ENCODE measurements around the gene RPS27L.

The RPS27L gene

GRCh38 chr15:63157118-63157843 is at the start of gene RPS27L:
Gene RPS27L (minus strand): TSS chr15:63157477. CDS start chr15:63157405, 72 bp downstream.
- peak; percentile 95 for DNase-seq (ENCODE audit: low spot score)

GRCh38 chr15:63206079-63206478 is 48.8 kb upstream of the RPS27L start:
- no peak for DNase-seq (ENCODE audit: low spot score)

DNA sequence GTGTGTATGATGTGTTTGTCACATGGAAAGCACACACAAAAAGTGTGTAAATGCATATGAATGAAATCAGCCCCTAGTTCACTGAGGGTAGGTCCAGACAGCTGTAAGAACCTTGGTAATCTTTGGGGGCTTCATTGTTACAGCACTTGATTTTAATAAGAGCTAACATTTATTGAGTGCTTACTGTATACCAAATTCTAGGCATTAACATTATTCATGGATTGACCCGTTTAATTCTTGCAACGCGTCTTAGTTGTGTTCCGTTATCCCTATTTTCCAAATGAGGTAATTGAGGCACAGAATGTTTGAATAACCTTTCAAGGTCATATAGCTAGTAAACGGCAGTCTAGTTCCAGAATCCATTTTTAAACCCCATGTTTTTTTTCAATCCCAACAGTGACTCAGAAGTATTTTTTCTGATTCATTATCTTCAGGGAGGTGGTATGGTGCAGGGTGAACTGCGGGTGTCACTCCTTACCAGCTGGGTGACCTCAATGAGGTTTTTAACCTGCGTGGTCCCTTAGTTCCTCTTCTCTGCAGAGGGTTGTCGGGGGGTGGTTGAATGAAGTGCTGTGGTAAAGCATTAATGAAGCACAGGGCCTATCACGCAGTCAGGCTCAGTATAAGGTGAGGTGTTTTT is 46.3 kb upstream of the RPS27L start:
- no peak for DNase-seq (ENCODE audit: low spot score)

GRCh38 chr15:63202861-63203260 is 45.6 kb upstream of the RPS27L start:
- no peak for DNase-seq (ENCODE audit: low spot score)

GRCh38 chr15:63200464-63201249 is 43.4 kb upstream of the RPS27L start:
- DNase-seq (ENCODE audit: low spot score), result no peak

DNA sequence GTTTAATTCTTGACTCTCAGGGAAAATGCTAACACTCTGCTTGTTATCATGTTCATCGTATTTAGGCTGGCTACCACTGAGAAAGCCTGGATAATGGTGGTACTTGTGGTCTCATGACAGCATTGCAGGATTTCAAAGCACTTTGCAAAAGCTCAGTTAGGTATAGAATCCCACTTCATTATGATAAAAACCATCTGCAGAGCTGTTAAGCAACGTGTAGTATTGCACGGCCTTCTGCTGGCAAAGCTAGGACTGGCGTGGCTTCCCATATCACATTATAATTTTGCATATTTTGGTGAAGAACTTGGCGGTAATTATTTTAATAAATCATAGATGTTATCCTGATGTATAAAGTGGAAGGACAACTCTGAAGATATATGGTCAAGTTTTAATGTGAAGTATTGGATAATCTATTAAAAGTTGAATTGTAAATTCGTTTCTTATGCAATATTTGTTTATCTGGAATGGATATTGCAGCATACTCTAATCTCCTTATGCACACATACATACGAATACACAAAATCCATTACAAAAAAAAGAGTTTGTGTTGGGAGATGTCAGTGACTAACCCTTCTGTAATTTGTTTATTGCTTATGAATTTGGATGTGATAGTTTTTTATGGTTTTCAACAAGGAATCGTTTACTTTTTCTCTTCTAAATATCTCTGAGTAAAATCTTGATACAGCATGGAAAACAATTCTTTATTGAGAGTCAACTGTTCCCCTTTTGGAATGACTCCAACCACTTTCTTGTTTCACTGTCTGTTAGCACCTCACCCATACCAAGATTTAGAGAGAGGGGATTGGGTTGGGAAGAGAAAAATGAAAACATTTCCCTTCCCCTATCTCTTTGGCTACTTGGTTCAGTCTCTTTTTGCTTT is 41.3 kb upstream of the RPS27L start:
- DNase-seq (ENCODE audit: low spot score), result no peak

GRCh38 chr15:63197626-63198025 is 40.3 kb upstream of the RPS27L start:
- no peak for DNase-seq (ENCODE audit: low spot score)

DNA sequence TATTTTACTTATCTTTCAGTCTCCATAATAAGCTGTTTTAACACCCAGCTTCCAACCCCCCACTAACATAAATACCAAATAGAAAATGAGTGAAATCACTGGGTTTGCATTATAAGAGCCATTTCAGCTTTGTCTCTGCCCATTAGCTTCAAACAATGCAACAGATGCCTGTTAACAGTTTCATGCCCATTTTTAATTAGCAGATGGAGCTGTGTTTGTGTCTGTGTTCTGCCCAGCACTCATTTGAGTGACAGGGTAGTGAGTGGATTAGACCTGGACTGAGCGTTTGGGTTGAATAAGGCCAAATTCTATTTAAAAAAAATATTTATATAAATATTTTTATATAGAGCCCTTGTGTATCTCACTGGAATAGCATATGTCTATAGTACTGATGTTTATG is 39.6 kb upstream of the RPS27L start:
- DNase-seq (ENCODE audit: low spot score), result no peak

- DNase-seq (ENCODE audit: low spot score), result no peak
Observed at GRCh38 chr15:63195569-63196015, 38.3 kb upstream of the RPS27L start.

DNA sequence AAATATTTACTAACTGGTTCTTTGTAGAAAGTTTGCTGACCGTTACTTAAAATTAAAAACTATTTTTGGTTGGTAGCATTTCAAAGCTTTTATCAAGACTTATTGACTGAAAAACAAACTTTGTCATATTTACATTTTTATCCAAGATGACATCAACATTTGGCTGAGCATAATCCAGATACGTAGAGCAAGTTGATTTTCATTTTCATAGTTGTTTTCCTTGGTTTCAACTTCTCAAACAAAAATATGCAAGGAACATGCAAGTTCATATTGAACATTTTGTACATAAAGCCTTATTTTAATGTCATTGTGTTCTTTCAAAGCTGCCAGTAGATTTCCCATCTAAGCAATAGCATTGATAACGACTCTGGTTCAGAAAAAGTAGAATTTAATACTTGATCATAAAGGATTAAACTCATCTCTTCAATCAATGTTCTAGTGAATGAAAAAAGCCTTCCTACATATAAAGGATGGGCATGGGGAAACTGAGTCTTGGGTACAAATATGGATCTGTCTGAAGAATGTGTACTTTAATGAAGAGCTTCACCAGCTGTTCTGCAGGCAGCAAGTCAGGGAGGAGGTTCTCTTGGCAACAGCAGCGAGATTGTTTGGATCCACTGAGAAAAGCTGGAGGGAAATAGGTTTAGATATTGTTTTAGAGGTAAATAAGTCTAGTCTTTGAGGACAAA is 37.7 kb upstream of the RPS27L start:
- DNase-seq (ENCODE audit: low spot score), result no peak

DNA sequence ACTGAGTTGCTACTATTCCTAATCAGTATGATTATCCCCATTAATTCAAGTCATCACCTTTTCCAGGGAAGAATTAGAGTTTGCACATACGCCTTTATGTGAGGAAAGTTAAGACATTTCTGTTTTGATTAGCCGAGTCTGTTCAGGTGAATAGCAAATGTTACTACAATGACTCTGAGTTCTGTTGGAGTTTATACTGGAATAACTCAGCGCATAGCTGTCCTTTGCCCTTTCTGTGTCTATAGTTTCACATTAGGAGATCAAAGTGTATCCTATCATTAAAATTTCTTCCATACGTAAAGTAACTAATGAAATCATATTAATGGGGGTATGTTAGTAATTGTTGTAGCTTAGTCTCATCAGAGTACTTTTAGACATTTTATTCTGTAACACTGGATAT is 37.0 kb upstream of the RPS27L start:
- no peak for DNase-seq (ENCODE audit: low spot score)

DNA sequence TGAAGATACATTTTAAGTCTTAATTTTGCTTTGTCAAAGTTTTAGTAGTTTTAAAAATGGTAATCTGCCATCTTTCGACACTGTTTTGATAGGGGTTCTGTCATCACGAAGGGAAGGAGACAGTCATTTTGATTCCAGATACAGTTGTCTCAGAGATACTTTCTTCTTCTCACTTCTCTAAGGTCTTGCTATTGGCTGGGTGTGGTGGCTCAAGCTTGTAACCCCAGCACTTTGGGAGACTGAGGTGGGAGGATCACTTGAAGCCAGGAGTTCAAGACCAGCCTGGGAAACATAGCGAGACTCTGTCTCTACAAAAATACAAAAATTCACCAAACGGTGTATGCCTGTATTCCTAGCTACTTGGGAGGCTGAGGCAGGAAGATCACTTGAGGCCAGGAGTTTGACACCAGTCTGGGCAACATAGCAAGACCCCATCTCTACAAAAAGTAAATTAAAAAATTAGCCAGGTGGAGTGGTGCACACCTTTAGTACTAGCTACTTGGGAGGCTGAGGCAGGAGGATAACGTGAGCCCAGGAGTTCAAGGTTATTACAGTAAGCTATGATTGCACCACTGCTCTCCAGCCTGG is 35.4 kb upstream of the RPS27L start:
- DNase-seq (ENCODE audit: low spot score), result no peak

GRCh38 chr15:63191895-63192618 is 34.8 kb upstream of the RPS27L start:
- DNase-seq (ENCODE audit: low spot score), result no peak

DNA sequence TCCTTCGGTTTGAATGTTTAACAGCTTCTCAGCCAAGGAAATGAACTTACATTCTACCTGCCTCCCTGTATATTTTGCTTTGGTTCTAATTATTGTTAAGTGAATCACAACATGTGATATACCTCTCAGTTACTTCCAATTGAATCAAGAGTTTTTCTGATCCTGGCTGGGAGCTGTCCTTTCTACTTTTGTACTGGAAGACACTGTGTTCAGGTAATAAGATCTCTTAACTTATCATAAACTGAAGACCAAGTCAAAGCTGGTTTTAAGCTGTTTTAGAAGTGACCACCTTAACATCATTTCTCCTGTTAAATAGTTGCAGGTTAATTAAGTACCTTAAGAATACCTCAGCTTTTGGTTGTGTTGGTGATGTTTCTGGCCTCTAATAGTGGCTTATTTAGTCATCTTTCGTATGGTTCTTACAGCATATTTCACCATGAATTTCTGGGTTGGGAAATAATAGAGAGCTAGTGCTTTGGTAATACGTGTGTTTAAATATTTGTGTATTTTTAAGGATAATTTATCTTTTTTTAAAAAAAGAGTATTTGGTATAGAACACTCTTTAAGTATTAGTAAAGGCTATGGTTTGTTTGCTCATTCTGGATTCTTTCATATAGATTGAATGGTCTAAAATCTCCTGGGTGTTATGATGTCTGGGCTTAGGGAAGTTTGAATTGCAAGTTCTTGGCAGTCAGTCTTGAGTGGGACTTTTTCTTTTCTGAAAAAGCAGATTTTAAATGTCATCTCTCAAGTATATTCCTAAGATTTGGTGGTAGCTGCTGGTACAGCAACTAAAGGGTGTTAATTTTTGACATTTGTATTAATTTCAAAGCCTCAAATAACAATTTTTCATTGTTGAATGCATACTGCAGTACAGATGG is 33.7 kb upstream of the RPS27L start:
- DNase-seq (ENCODE audit: low spot score), result no peak

DNA sequence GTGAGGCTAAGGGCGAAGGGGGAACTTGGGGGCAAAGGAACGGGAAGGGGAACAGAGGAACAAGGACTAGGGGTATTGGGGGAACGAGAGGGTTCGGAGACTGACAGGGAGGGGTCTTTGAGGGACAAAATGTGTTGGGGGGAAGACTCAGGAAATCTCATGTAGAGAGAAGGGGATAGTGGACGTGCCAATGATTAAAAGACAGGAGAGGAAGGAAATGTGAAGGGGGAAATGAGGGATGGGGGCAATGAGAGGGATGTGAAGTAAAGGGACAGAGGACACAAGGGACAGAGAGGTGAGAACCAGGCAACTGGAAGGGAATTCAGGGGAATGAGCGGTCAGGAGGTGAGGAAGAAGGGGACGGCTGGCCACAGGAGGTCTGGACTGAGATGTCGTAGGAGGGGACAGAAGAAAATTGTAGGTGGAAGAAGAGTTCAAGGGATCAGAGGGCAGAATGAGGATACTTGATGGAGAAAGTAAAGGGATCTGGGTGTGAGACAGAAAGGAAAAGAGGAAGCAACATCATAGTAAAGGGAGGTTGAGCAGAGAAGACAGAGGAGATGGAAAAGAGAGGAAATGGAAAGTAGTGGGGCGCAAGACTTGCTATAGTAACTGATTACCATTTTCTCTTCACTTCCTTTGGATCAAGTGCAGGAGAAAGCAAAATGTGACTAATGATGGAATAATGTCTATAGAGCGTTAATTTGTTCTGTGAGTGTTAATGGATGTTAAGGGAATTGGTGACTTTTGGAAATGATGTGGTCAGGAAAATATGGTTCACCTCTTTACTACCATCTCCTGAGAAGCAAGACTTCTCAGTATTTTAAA is 32.9 kb upstream of the RPS27L start:
- no peak for DNase-seq (ENCODE audit: low spot score)

- DNase-seq (ENCODE audit: low spot score), result peak; percentile 99
Observed at GRCh38 chr15:63188926-63189871, 31.9 kb upstream of the RPS27L start, which contains the start of gene RAB8B. Gene RAB8B (plus strand): TSS chr15:63189606. CDS start chr15:63189625, 19 bp downstream.

Measured in left forelimb (tissue), 1 donor.